Measurements from ENCODE around the gene DSG2. TPM values are rescaled to one million over a fixed set of nuclear protein-coding genes. Genes with fewer than 3 reads are reported as not detected.
"Not testable (repeated sequence)": the region's sequence is repeated elsewhere in the genome, so short reads cannot be mapped to it uniquely, and the experiment has no call there.

Gene DSG2
- total and polyA plus RNA-seq, 2 donors: 10.1 to 44.1 TPM

DNA sequence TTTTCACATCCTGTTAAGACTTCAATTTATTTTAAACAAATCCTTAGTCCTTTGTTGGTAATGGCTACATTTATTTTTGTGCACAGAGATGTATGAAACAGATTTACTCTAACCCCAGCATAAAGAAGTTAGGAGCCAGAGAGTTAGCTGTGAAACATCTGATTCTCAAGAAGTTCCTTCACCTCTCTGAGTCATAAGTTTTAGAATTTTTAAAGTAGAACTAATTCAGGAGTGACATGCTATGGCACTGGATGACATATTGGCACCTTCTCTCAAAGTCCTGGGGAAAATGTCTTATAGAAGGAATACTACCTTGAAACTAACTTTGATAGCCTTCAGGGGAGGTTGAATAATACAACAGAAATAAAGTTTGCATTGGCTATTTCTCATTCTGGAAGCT, 6.4 kb upstream of the DSG2 start:
- Histone ChIP-seq H3K27ac (ENCODE audit: low read depth) (no peak overlapping the region), H3K4me1 (ENCODE audit: insufficient read depth) (peaks cover under 1% of the 10 kb centered on the region), H3K4me3 (ENCODE audit: low read depth, low read length) (no peak overlapping the region), H3K36me3 (ENCODE audit: insufficient read depth) (no peaks in the 10 kb centered on the region)
- DNase-seq (ENCODE audit: extremely low spot score): no peak

DNA sequence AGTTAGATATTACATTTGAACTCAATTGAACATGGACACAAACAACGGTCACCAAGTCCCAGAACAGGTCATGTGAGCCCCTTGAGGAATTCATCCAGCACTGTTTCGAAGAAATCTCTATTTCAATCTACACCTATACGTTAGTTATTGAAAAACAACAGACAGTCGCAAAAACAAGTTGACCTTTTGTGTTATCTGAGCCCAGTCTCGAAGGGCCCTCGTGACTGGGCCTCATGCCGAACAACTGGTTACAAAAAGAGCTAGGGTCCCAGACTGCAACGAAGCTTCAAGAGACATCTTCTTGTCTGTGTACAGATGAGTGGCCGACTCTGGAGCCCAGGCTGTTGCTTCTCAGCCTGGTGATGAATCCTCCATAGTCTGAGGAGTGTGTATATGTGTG, 5.3 kb upstream of the DSG2 start:
- Histone ChIP-seq H3K4me1 (ENCODE audit: insufficient read depth) (no peaks in the 10 kb centered on the region), H3K4me3 (ENCODE audit: low read depth, low read length) (no peak overlapping the region), H3K27ac (ENCODE audit: low read depth) (no peak overlapping the region), H3K36me3 (ENCODE audit: insufficient read depth) (no peaks in the 10 kb centered on the region)
- no peak for DNase-seq (ENCODE audit: extremely low spot score)
- 91% methylated on average over 9 of the region's 9 CpGs for WGBS

DNA sequence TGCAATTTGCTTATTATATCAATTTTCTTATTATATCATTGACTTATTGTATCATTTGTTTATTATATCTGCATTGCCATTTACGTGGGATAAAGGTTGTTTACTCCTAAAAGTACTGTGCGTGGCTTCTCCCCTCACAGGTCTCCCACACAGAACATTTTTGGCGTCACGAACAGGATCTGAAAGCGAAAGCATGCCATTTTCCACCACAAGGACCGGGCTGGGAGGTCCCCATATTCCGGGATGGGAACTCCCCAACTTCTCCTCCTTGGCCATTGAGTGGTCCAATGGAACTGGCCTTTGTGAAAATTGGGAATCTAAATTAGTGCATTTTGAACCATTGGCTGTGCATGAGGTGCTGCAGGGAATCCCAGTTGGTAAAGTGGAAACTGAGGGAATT, 4.8 kb upstream of the DSG2 start:
- DNase-seq (ENCODE audit: extremely low spot score): no peak
- H3K4me3 ChIP-seq (ENCODE audit: low read depth, low read length): no peak overlapping the region
- WGBS: 89% methylated on average over 7 of the region's 7 CpGs
- no peak overlapping the region for H3K27ac ChIP-seq (ENCODE audit: low read depth)
- H3K4me1 ChIP-seq (ENCODE audit: insufficient read depth): no peaks in the 10 kb centered on the region
- no peaks in the 10 kb centered on the region for H3K36me3 ChIP-seq (ENCODE audit: insufficient read depth)

DNA sequence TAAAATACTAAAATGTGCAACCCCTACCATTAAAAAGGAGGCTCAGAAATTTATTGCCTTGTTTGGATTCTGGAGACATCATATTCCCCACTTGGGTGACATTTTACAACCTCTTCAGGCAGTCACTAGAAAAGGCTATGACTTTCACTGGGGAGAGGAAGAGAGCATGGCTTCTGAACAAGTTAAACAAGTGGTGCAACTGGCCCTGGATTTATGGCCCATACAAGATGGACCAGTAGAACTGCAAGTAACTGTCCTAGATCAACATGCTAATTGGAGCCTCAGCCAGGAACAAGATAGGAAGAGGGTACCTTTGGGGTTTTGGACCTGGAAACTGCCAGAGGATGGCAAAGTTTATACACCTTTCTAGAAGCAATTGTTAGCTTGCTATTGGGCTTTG, 4.0 kb upstream of the DSG2 start:
- no peak for DNase-seq (ENCODE audit: extremely low spot score)
- no peaks in the 10 kb centered on the region for H3K36me3 ChIP-seq (ENCODE audit: insufficient read depth)
- H3K4me1 ChIP-seq (ENCODE audit: insufficient read depth): no peaks in the 10 kb centered on the region
- no peak overlapping the region for H3K27ac ChIP-seq (ENCODE audit: low read depth)
- no peak overlapping the region for H3K4me3 ChIP-seq (ENCODE audit: low read depth, low read length)

DNA sequence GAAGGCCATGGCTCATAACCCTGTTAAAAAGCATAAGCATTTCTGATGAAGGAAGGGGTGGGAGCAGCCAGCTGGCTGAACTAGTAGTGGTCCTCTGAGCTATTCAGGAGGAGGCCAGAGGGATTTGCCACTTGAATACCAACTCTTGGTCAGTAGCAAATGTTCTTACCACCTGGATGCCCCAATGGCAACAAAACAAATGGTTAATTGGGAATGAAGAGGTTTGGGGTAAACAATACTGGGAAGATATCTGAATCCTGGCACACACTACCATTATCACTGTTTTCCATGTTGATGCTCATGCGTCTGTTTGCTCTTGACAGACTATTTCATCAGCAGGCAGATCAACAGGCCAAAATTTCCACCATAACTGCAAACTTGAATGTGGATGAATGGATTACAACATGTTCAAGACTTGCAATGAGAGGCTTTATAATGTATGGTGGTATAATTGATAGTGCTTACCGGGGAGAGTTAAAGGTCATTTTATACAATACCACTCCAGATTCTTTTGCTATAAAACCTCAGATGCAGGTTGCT, 3.2 kb upstream of the DSG2 start:
- not testable (repeated sequence) for H3K36me3 ChIP-seq (ENCODE audit: insufficient read depth); DNase-seq (ENCODE audit: extremely low spot score); H3K27ac ChIP-seq (ENCODE audit: low read depth); H3K4me3 ChIP-seq (ENCODE audit: low read depth, low read length); H3K4me1 ChIP-seq (ENCODE audit: insufficient read depth)
- 85% methylated on average over 2 of the region's 2 CpGs for WGBS

DNA sequence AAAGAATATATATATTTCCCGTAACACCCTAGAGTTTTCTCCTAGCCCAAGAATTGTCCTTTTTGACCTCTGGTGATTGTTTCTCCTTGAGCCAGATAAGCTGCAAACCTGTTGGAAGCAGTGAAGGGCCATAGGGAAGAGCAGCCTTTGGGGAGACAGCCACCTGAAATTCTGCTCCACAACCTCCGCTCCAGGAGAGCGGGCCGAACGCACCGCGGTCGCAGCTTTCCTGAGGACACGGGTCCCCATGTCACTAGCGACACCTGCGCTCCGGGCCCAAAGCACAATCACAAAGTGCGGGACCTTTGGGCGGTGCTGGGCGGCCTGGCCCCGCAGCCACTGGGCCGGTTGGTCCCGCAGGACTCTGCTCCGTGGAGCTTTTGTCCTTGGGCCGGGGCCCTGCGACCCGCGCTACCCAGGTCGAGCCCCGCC, 557 bp upstream of the DSG2 start:
- H3K4me1 ChIP-seq (ENCODE audit: insufficient read depth): no peaks in the 10 kb centered on the region
- WGBS: 24% methylated on average over 25 of the region's 25 CpGs
- peak overlapping the region; percentile 50 for H3K4me3 ChIP-seq (ENCODE audit: low read depth, low read length)
- no peak for DNase-seq (ENCODE audit: extremely low spot score)
- no peaks in the 10 kb centered on the region for H3K36me3 ChIP-seq (ENCODE audit: insufficient read depth)
- peak overlapping the region; percentile 26 for H3K27ac ChIP-seq (ENCODE audit: low read depth)

DNA sequence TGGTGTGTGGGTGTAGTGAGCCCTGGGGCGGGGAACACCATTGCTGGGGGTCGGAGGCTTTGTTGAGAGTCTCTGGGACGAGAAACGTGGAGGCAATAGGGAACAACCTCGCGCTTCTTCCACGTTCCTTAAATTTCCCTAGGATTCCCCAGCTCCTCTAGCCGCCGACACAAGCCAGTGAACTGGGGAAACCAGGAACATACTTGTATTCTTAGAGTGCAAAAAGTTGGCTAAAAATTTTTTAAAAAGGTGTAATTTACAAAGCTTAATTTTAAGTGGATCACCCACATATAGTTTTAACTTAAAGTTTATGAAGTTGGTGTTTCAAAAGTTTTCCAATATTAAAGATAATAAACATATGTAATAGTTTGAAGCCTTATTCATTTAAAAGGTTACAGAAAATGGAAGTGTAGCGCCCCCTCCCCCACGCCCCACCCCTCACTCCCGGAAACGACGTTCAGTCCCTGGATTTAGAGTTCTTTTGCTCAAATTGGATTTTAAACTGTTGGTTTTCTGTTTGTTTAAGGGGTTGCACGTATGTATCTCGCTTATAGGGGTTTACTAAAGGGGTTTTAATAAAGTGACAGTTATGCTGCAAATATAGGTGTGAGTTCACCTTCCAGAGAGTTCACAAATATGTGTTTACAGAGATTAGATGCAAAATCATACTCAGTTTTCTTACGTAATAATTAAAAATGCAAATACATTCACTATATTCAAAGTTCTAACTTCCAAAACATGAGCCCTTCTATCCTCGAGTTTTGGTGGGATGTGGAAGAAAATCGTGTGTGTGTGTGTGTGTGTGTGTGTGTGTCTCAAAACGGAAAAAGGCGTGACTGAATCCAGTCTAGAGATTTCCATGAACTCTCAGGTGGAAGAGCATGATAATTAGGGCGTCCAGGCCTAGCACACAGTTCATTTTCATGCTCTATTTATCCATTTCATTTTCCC, 872 bp downstream of the DSG2 start:
- DNase-seq (ENCODE audit: extremely low spot score): no peak
- Histone ChIP-seq H3K36me3 (ENCODE audit: insufficient read depth) (no peaks in the 10 kb centered on the region), H3K4me1 (ENCODE audit: insufficient read depth) (no peaks in the 10 kb centered on the region), H3K4me3 (ENCODE audit: low read depth, low read length) (peak overlapping the region; percentile 50), H3K27ac (ENCODE audit: low read depth) (peak overlapping the region; percentile 35)
- WGBS: 19% methylated on average over 22 of the region's 22 CpGs

DNA sequence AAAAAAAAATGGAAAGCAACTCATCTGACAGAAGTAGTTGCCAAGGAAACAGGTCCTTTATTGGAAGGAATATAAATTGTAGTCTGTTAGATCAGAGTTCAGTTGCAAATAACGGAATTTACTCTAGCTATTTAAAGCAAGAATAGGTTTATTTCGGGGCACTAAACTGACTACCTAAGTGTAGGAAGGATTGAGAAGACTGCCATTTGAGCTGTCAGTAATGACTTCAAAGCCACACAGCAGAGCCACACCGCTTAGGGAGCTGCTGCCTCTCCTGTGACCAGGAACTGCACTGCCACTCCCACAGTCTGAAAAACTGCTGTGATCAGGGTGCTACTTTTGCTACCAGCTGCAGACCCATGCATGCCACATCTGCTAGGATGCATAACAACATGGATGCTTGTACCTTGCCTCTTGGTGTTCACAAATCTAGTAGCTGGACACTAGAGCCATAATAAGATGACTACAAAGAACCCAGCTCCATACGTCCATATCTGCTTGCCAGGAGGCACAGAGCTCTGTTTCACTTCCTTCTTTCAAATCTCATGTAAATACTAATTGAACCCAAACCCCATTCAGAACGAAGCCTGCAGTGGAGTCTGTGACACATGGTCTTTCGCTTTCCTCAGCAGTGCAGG, 2.2 kb downstream of the DSG2 start:
- Histone ChIP-seq H3K27ac (ENCODE audit: low read depth) (no peak overlapping the region), H3K4me1 (ENCODE audit: insufficient read depth) (no peaks in the 10 kb centered on the region)
- 73% methylated on average over 6 of the region's 6 CpGs for WGBS

DNA sequence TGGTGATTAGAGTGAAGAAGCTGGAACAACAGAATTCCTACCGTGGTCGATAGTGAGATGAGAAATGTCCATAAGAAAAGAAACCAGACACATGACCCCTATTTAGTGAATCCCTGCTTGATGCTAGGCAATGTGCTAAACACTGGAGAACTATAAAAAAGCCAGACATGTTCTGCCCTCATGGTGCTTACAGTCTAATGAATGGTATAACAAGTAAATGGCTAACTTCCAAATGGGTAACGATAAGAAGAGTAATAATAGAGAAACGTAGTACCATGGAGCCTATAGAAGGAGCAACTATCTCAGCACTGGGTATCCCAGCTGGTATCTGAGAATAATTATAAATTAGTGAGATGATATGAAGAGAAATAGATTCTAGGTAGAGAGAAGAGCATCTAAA, 5.0 kb downstream of the DSG2 start:
- no peak overlapping the region for H3K4me3 ChIP-seq (ENCODE audit: low read depth, low read length)
- no peak for DNase-seq (ENCODE audit: extremely low spot score)
- H3K27ac ChIP-seq (ENCODE audit: low read depth): no peak overlapping the region
- no peaks in the 10 kb centered on the region for H3K36me3 ChIP-seq (ENCODE audit: insufficient read depth)
- no peaks in the 10 kb centered on the region for H3K4me1 ChIP-seq (ENCODE audit: insufficient read depth)
- 95% methylated on average over 4 of the region's 4 CpGs for WGBS

More for the DNA sequence above, 2.2 kb downstream of the DSG2 start:
- H3K4me3 ChIP-seq (ENCODE audit: low read depth, low read length): no peak overlapping the region
- no peaks in the 10 kb centered on the region for H3K36me3 ChIP-seq (ENCODE audit: insufficient read depth)
- no peak for DNase-seq (ENCODE audit: extremely low spot score)

DNA sequence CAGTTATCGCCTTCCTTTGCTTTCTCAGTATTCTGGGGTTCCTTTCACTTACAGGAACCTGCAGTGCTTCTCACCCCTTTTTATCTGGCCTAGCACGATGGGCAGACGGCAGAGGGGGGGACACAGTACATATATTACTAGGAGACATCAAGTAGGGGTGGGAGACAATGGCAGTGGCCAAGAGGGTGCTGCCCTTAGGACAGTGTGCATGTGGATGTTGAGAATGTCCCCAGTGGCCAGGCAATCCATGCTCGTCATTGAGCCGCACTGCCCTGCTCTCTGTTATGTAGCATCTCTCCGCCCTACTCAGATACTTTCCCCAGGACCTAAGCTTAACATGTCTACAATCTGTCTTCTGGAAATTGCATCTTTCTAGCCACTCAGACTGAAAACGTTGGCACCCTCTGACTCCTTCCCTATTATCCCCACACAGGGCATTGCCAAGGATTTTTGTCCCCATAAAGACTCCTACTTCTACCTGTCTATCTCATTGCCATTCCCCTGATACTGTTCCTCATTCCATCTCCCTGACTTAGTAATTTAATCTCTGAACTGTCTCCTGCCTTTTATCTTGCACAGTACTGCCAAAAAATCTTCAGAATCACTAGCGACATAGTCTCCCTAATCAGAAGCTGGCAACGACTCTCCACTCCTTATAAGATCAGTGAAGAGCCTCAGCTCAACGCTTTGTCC, 6.6 kb downstream of the DSG2 start:
- Histone ChIP-seq H3K27ac (ENCODE audit: low read depth) (no peak overlapping the region), H3K4me3 (ENCODE audit: low read depth, low read length) (no peak overlapping the region), H3K36me3 (ENCODE audit: insufficient read depth) (no peaks in the 10 kb centered on the region), H3K4me1 (ENCODE audit: insufficient read depth) (no peaks in the 10 kb centered on the region)
- DNase-seq (ENCODE audit: extremely low spot score): no peak
- WGBS: 64% methylated on average over 10 of the region's 10 CpGs

DNA sequence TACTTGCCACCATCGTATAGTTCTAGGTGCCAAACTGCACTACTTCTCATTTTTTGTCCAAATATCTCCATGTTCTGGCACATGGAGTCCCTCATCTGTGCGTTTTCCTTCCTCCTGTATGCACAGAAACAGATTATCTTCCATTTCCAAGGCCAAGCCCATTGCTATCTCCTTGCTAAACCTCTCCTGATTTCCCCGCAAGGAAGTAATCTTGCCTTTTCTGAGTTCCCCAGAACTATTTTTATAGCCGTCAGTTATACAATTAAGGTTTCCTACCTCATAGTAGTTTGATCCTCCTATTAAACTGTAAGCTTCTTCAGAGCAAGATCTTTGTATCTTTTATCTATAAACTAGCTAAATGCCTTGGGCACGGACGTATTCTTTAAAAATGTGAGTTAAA, 7.2 kb downstream of the DSG2 start:
- Histone ChIP-seq H3K4me1 (ENCODE audit: insufficient read depth) (no peaks in the 10 kb centered on the region), H3K4me3 (ENCODE audit: low read depth, low read length) (no peak overlapping the region), H3K27ac (ENCODE audit: low read depth) (no peak overlapping the region), H3K36me3 (ENCODE audit: insufficient read depth) (no peaks in the 10 kb centered on the region)
- no peak for DNase-seq (ENCODE audit: extremely low spot score)
- 45% methylated on average over 6 of the region's 6 CpGs for WGBS

DNA sequence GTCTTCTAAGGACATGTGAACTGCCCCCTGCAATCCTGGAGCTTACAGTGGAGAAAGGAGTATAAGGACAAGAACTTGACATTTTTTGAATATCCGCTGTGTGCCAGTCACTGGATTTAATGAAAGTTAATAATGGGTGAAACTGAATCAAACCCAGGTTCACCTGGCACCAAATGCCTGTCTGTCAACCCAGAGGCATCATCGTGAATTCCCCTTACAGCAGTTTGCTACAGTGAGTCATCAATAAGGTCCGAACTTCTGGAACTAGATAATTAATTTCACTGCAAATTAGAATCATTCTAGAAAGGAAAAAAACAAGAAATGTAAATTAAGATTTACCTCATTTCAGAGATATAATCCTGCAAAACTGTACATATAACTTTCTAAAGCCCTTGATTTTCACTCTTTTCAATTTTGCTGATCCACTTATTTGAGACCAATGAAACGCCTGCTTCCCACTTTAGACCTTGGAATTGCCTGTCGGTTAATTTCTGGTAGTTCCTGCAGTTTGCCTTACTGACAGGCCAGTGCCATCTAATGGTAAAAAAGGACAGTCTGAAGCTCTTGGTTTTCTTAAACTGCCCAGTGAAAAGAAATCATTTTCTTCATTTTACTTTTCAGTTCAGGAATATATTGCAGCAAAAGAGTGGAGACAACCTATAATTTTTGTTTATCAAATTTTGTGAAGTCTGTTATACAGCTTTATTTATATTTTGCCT, 8.2 kb downstream of the DSG2 start:
- Histone ChIP-seq H3K27ac (ENCODE audit: low read depth) (no peak overlapping the region), H3K4me1 (ENCODE audit: insufficient read depth) (no peaks in the 10 kb centered on the region), H3K36me3 (ENCODE audit: insufficient read depth) (no peaks in the 10 kb centered on the region), H3K4me3 (ENCODE audit: low read depth, low read length) (no peak overlapping the region)
- no peak for DNase-seq (ENCODE audit: extremely low spot score)
- WGBS: 71% methylated on average over 5 of the region's 5 CpGs

DNA sequence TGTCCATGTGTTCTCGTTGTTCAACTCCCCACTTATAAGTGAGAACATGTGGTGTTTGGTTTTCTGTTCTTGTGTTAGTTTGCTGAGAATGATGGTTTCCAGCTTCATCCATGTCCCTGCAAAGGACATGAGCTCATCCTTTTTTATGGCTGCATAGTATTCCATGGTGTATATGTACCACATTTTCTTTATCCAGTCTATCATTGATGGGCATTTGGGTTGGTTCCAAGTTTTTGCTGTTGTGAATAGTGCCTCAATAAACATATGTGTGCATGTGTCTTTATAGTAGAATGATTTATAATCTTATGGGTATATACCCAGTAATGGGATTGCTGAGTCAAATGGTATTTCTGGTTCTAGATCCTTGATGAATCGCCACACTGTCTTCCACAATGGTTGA, 9.1 kb downstream of the DSG2 start:
- not testable (repeated sequence) for H3K36me3 ChIP-seq (ENCODE audit: insufficient read depth); H3K4me1 ChIP-seq (ENCODE audit: insufficient read depth); DNase-seq (ENCODE audit: extremely low spot score); H3K27ac ChIP-seq (ENCODE audit: low read depth); H3K4me3 ChIP-seq (ENCODE audit: low read depth, low read length)
- 95% methylated on average over 2 of the region's 2 CpGs for WGBS
